Endothelial cell of umbilical vein (primary cell): ENCODE data around the gene SMIM38. TPM values are rescaled to one million over a fixed set of nuclear protein-coding genes. Genes with fewer than 3 reads are reported as not detected.

Experiments used
- BruUV-seq: library from RNA; stranded (reverse); fragments of 400-500 nt; replicated peaks from 2 replicates; lab custom pipeline; 2021; lab: Mats Ljungman, UMichigan
- CTCF ChIA-PET: fragments of 300-600, 350-600 bp; sonication (Branson Sonifier 250); formaldehyde crosslinking; loops from one replicate; lab custom pipeline; 2021; ENCODE audit warnings: antibody characterized with exemption, inconsistent platforms; lab: Charles Lee
- POLR2A ChIA-PET: fragments of 300-600, 350-600 bp; sonication (Branson Sonifier 250); formaldehyde crosslinking; loops from one replicate; lab custom pipeline; 2021; ENCODE audit warnings: antibody characterized with exemption, inconsistent platforms; lab: Charles Lee
- DNase-seq: peaks from one replicate; pipeline ENCODE4 v3.0.0-alpha.2; 2011; ENCODE audit warnings: low read depth, low spot score
- FAIRE-seq: peaks from 2 replicates; lab custom pipeline; 2011; peaks lifted over from hg19 to GRCh38; lab: Jason Lieb, UNC
- H2AFZ ChIP-seq: 2 replicates; pipeline ENCODE4 v1.6.0; 2012; ENCODE audit warnings: low read depth, low read length, control low read depth, inconsistent platforms
- H3K27ac ChIP-seq: 2 replicates; pipeline ENCODE4 v1.5.1; 2011; ENCODE audit warnings: low read depth, mild to moderate bottlenecking, control low read depth, low read length, moderate library complexity; ENCODE audit not compliant: insufficient read depth
- H3K27me3 ChIP-seq, 2 experiments: 2 replicates each; pipeline versions ENCODE4 v1.6.0 to v1.6.1; 2011; ENCODE audit warnings: low read length in 2 of 2, mixed read lengths in 1 of 2; ENCODE audit not compliant: control insufficient read depth in 2 of 2, insufficient read depth in 2 of 2
- H3K36me3 ChIP-seq, 2 experiments: 2 replicates in 1 of 2; 3 replicates in 1 of 2; pipeline ENCODE4 v1.5.1; 2011; ENCODE audit warnings: low read length in 2 of 2, mild to moderate bottlenecking in 1 of 2, moderate library complexity in 1 of 2; ENCODE audit not compliant: control insufficient read depth in 2 of 2, insufficient read depth in 2 of 2; ENCODE audit errors: extremely low read depth in 1 of 2
- H3K4me1 ChIP-seq: 3 replicates; pipeline ENCODE4 v1.5.1; 2011; ENCODE audit warnings: mild to moderate bottlenecking, low read length; ENCODE audit not compliant: control insufficient read depth, insufficient read depth; ENCODE audit errors: extremely low read depth
- H3K4me2 ChIP-seq: 2 replicates; pipeline ENCODE4 v1.6.1; 2011; ENCODE audit warnings: low read length, control low read depth, mixed read lengths; ENCODE audit not compliant: insufficient read depth
- H3K4me3 ChIP-seq, 3 experiments: fragments of 200-600 bp in 1 of 3; sonication (generic), shearing (Covaris generic) in 1 of 3; replicated peaks in 1 of 3; 2 replicates each; pipeline ENCODE4 v1.5.1; 2011 to 2016; ENCODE audit warnings: control low read depth in 3 of 3, low read length in 3 of 3, mild to moderate bottlenecking in 2 of 3, inconsistent platforms in 1 of 3, low read depth in 1 of 3, moderate library complexity in 1 of 3; ENCODE audit not compliant: insufficient read depth in 1 of 3
- H3K79me2 ChIP-seq: 2 replicates; pipeline ENCODE4 v1.6.0; 2012; ENCODE audit warnings: low read length, inconsistent platforms; ENCODE audit not compliant: control insufficient read depth, insufficient read depth
- H3K9ac ChIP-seq: replicated peaks from 2 replicates; pipeline ENCODE3; 2011; ENCODE audit warnings: low read length, control low read depth; ENCODE audit not compliant: insufficient read depth; ENCODE audit errors: extremely low read depth
- H3K9me1 ChIP-seq: replicated peaks from 3 replicates; pipeline ENCODE4 v1.6.0; 2011; ENCODE audit warnings: mild to moderate bottlenecking, low read length; ENCODE audit not compliant: control insufficient read depth, insufficient read depth; ENCODE audit errors: extremely low read depth
- H3K9me3 ChIP-seq: replicated peaks from 2 replicates; pipeline ENCODE4 v1.5.1; 2012; ENCODE audit warnings: low read length, inconsistent platforms; ENCODE audit not compliant: control insufficient read depth, insufficient read depth
- H4K20me1 ChIP-seq: replicated peaks from 2 replicates; pipeline ENCODE3; 2011; ENCODE audit warnings: mild to moderate bottlenecking, low read length; ENCODE audit not compliant: control insufficient read depth, insufficient read depth; ENCODE audit errors: extremely low read depth
- CTCF ChIP-seq, 2 donors: IDR thresholded peaks; 1 replicate in 1 of 2; 2 replicates in 1 of 2; pipeline ENCODE4 v1.5.1; 2011; ENCODE audit warnings: low read length in 2 of 2, mild to moderate bottlenecking in 2 of 2, moderate library complexity in 2 of 2, control low read depth in 1 of 2, inconsistent platforms in 1 of 2, low read depth in 1 of 2; ENCODE audit not compliant: insufficient read depth in 1 of 2; ENCODE audit errors: extremely low read depth in 1 of 2
- FOS ChIP-seq: IDR thresholded peaks from 2 replicates; pipeline ENCODE4 v1.6.1; 2011; ENCODE audit warnings: mild to moderate bottlenecking, low read length, moderate library complexity, borderline replicate concordance; ENCODE audit not compliant: insufficient read depth
- MAX ChIP-seq: IDR thresholded peaks from 2 replicates; pipeline ENCODE4 v1.6.1; 2011; ENCODE audit not compliant: insufficient read depth, insufficient read length
- POLR2A ChIP-seq: IDR thresholded peaks from 2 replicates; pipeline ENCODE4 v1.6.1; 2012; ENCODE audit warnings: low read depth, mild to moderate bottlenecking, control low read depth, low read length
- dilution Hi-C: fragments of 300-500 bp; cut with MboI; formaldehyde crosslinking; loops from one replicate; pipeline ENCODE4 v1.15.0; 2019; ENCODE audit warnings: low sequenced_read_pairs; ENCODE audit not compliant: extremely low pct_ligation_motif_present
- intact Hi-C: fragments of 100-400 bp; cut with micrococcal nuclease; formaldehyde crosslinking; loops from one replicate; pipeline ENCODE4 v1.10.0; 2022
- polyA plus RNA-seq, 4 experiments: library from polyadenylated mRNA; depleted of rRNA in 3 of 4; stranded (reverse) in 3 of 4; unstranded in 1 of 4; fragments of >200 nt; gene quantifications; 2 replicates each; pipeline versions ENCODE4 v1.2.1 to v1.2.3, GENCODE V29; 2011 to 2012; ENCODE audit warnings: missing spikeins in 1 of 4
- total RNA-seq: library from RNA; stranded (reverse); gene quantifications from 2 replicates; pipeline ENCODE4 v1.2.3, GENCODE V29; 2021

The SMIM38 gene
- total and polyA plus RNA-seq, 2 donors (not counting 3 experiments of a cell fraction or from before 2014, with no cell fraction given) = 0.03 TPM; not detected in 1

- Histone ChIP-seq H3K79me2 (no peaks in the 10 kb centered on the region), H2AFZ (no peak overlapping the region), H3K4me3 (no peak overlapping the region), H3K9me3 (no peaks in the 10 kb centered on the region), H3K27ac (no peak overlapping the region), H3K4me1 (no peaks in the 10 kb centered on the region), H3K4me2 (no peak overlapping the region), H4K20me1 (no peaks in the 10 kb centered on the region), H3K9me1 (no peaks in the 10 kb centered on the region), H3K27me3 (peaks cover 0 to 6% of the 10 kb centered on the region in 2 experiments), H3K36me3 (no peaks in the 10 kb centered on the region), H3K9ac (no peak overlapping the region)
- ChIA-PET CTCF (interaction anchor here (0.7 to 1.2 kb wide), 4 partner anchors 12 to 26 kb away, joined by 3 read pairs; no protein-coding TSS in a partner anchor), POLR2A (no interaction called here)
- DNase-seq (no peak), FAIRE-seq (no peak)
- dilution Hi-C loops = no loop called here
- no TSS peak for BruUV-seq
- TF ChIP-seq FOS = no peak
- intact Hi-C loops = no loop called here
Measured at GRCh38 chr11:69157822-69158231, 2.1 kb downstream of the SMIM38 start.

- CTCF ChIA-PET = no interaction called here
- no peak for FAIRE-seq
- BruUV-seq = no TSS peak
Measured at GRCh38 chr11:69158301-69159149, 2.8 kb downstream of the SMIM38 start.

More at GRCh38 chr11:69158301-69159149, 2.8 kb downstream of the SMIM38 start:
- intact Hi-C loops = no loop called here
- Histone ChIP-seq H3K36me3 (no peaks in the 10 kb centered on the region), H2AFZ (no peak overlapping the region), H3K4me1 (no peaks in the 10 kb centered on the region), H3K27ac (no peak overlapping the region), H3K9me3 (no peaks in the 10 kb centered on the region), H3K27me3 (no peaks in the 10 kb centered on the region), H4K20me1 (no peaks in the 10 kb centered on the region), H3K79me2 (no peaks in the 10 kb centered on the region), H3K4me2 (no peak overlapping the region), H3K4me3 (no peak overlapping the region), H3K9me1 (no peaks in the 10 kb centered on the region), H3K9ac (no peak overlapping the region)
- dilution Hi-C loops = no loop called here
- DNase-seq = no peak
- POLR2A ChIA-PET = no interaction called here
- TF ChIP-seq MAX (no peak), CTCF (IDR thresholded peaks at IDR 0.05; ENCODE audit: extremely low read depth in 1 of 2, insufficient read depth in 1 of 2, low read depth in 1 of 2, low read length in 2 of 2) (no peak), POLR2A (no peak)
